Omental fat pad (tissue), 4 donors: ENCODE results near the gene THBS2. TPM values are rescaled to one million over a fixed set of nuclear protein-coding genes. Genes with fewer than 3 reads are reported as not detected.

Experiments used
- ATAC-seq: fragments of 150-250 bp; one replicate; pipeline ENCODE4 v1.9.1; 2016; ENCODE audit warnings: mild to moderate bottlenecking, moderate library complexity; ENCODE audit not compliant: low FRiP score
- DNase-seq: peaks from one replicate; pipeline ENCODE4 v3.0.0-alpha.2; 2019; ENCODE audit warnings: low spot score
- total RNA-seq, 4 donors: library from RNA; depleted of rRNA; stranded (reverse); fragments of >200 nt; gene quantifications; one replicate each; pipeline ENCODE4 v1.1.0, GENCODE V29; 2016
- TF ChIP-seq, protein P1 (sequence below), 3 donors: fragments of 450-650 bp; IDR thresholded peaks; one replicate each; pipeline ENCODE4 v1.5.1; 2016 to 2017; ENCODE audit warnings: antibody characterized with exemption in 3 of 3, mild to moderate bottlenecking in 3 of 3, moderate library complexity in 2 of 3

THBS2 gene
- total RNA-seq, 4 donors from 2014 or later, result 53.5 to 115 (median 93.8) TPM

DNA sequence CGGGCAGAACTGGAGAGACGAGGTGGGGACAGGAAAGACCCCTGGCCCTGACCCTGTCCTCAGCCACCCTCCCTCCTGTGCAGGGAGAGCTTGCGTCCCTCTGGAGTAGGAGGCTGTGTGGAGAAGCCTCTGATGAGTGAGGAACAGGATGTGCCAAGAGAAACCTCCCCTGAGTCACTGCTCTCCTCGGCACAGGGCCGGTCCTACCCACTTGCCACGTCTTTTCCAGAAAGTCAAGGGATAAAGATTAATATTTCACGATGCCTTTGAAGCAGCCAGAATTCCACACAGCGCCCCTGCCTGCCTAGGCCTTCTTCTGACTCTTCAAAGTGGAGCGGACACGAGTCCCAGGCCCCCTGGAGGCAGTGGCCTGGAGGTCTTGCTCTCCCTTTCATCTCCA lies 34.9 kb upstream of the THBS2 start:
- TF ChIP-seq, protein P1, sequence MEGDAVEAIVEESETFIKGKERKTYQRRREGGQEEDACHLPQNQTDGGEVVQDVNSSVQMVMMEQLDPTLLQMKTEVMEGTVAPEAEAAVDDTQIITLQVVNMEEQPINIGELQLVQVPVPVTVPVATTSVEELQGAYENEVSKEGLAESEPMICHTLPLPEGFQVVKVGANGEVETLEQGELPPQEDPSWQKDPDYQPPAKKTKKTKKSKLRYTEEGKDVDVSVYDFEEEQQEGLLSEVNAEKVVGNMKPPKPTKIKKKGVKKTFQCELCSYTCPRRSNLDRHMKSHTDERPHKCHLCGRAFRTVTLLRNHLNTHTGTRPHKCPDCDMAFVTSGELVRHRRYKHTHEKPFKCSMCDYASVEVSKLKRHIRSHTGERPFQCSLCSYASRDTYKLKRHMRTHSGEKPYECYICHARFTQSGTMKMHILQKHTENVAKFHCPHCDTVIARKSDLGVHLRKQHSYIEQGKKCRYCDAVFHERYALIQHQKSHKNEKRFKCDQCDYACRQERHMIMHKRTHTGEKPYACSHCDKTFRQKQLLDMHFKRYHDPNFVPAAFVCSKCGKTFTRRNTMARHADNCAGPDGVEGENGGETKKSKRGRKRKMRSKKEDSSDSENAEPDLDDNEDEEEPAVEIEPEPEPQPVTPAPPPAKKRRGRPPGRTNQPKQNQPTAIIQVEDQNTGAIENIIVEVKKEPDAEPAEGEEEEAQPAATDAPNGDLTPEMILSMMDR (IDR thresholded peaks at IDR 0.05), result no peak
- ATAC-seq (peak; percentile 51), DNase-seq (no peak)

DNA sequence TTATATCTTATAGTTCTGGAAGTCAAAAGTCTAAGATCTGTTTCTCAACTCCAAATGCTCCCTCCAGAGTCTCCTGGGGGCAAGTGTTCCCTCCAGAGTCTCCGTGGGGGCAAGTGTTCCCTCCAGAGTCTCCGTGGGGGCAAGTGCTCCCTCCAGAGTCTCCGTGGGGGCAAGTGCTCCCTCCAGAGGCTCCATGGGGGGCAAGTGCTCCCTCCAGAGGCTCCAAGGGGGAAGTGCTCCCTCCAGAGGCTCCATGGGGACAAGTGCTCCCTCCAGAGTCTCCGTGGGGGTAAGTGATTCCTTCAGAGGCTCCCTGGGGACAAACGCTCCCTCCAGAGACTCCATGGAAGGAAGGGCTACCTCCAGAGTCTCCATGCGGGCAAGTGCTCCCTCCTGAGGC lies 34.0 kb upstream of the THBS2 start:
- TF ChIP-seq, protein P1 (IDR thresholded peaks at IDR 0.05), result no peak
- no peak for DNase-seq

DNA sequence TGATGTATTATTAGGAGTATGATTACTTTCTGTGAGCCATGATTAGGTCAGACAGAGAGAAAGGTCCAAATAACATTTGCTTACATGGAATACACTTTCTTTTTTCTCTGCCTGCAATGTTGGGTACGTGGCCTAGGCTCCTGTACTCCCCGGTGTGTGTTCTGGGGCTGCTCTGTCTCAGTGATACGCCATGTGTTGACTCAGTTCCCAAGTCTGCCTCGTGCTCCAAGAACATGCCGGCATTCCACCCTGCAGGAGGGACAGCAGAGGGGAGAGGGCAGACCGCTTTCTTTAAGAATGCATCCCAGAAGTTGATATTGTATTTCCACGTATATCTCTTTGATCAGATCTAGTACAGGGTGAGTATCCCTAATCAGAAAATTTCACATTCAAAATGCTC lies 33.3 kb upstream of the THBS2 start:
- TF ChIP-seq, protein P1 (IDR thresholded peaks at IDR 0.05), result no peak
- no peak for DNase-seq
- ATAC-seq, result no peak

More for the DNA sequence above, 34.0 kb upstream of the THBS2 start:
- ATAC-seq, result no peak

DNA sequence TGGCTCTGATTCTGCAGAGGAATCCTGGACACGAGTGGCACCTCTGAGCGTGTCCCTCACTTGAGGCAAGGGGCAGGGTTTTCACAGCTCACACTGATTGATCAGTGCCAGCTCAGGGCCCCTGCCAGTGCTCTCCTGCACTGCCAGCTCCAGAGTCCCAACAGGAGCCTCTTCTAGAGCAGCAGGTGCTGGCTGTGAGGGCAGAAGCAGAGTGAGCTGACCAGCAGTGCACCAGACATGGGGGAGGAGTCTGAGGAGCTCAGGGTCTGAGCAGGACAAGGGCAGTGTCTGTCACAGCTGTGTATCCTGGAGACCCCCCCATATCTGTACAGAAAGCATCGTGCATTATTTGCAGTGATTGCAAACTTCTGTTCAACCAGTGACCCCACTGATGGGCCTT lies 31.5 kb upstream of the THBS2 start:
- TF ChIP-seq, protein P1 (IDR thresholded peaks at IDR 0.05), result no peak
- DNase-seq, result no peak
- no peak for ATAC-seq

DNA sequence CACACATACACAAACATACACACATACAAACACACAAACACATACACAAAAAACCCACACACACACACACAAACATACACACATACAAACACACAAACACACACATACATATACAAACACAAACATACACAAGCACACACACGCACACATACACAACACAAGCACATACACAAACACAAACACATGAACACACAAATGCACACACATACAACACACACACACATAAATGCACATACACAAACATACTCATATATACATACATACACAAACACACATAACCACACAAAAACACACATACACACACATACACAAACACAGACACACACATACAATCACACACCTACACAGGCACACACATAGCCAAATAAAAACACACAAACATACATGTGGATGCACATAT lies 30.3 kb upstream of the THBS2 start:
- DNase-seq, result no peak
- TF ChIP-seq, protein P1 (IDR thresholded peaks at IDR 0.05), result no peak
- no peak for ATAC-seq

DNA sequence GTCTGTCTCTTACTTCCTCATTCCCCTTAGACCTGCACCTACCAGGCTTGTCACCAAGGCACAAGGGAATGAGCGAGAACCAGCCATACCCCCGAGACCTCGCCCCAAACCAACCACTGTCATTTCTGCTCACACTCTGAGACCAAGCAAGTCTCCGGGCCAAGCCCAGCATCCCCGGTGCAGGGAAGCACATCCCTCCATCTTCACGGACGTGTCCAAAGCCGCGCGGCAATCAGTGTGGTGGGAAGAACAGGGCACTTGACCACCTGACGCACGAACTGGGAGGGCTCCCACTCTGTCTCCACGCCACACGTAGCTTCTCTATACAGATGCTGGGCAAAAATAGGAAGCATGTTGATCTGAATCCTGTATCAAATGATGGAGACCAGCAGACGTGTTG lies 28.4 kb upstream of the THBS2 start:
- ATAC-seq (no peak), DNase-seq (no peak)
- TF ChIP-seq, protein P1 (IDR thresholded peaks at IDR 0.05), result no peak

DNA sequence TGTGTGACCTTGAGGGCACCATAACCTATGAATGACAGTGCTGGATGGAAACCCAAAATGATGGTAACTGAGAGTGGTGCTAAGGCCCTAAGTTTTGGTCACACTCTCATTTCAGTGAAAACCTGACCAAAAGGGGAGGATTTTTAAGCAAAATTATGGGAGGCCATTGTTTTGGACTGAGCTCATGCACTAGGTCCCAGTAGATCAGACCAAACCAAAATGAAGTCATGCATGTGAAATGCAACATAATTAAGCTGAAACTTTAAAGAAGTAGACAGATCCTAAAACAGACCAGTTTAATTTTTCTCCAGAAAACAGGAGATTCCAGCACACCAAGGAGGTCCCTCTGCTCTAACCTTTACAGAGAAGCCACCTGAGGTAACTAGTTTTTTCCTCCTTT lies 24.0 kb upstream of the THBS2 start:
- ATAC-seq (no peak), DNase-seq (no peak)
- TF ChIP-seq, protein P1 (IDR thresholded peaks at IDR 0.05), result no peak
